GM12801 (cell line): ENCODE measurements around the gene NFIA.

Source experiments
- CTCF ChIP-seq: IDR thresholded peaks from one replicate; pipeline ENCODE4 v1.5.1; 2011; ENCODE audit warnings: control low read depth; ENCODE audit not compliant: insufficient read length; ENCODE audit errors: extremely low read depth

NFIA gene

GRCh38 chr1:61501971-61502916 lies 419.9 kb downstream of the NFIA start:
- TF ChIP-seq CTCF: no peak

- TF ChIP-seq CTCF: no peak
Measured at GRCh38 chr1:61504305-61504704, 421.9 kb downstream of the NFIA start.

GRCh38 chr1:61504852-61505390 lies 422.6 kb downstream of the NFIA start:
- TF ChIP-seq CTCF: no peak

GRCh38 chr1:61506236-61506635 lies 423.9 kb downstream of the NFIA start:
- no peak for TF ChIP-seq CTCF

- TF ChIP-seq CTCF: no peak
Measured at GRCh38 chr1:61506944-61507500, 424.7 kb downstream of the NFIA start.
